HG02642 (cell line): ENCODE measurements around the gene SLC12A4.
A peak's percentile ranks its signal among the peaks of the same experiment; 100 is the strongest.
"Not testable (repeated sequence)": the region's sequence is repeated elsewhere in the genome, so short reads cannot be mapped to it uniquely, and the experiment has no call there.

Experiments used
- ATAC-seq: cut with Tn5 transposase; IDR thresholded peaks from one replicate; pipeline ENCODE4 v1.9.1; 2021; ENCODE audit warnings: mild to moderate bottlenecking; ENCODE audit not compliant: unreplicated experiment, poor library complexity

The SLC12A4 gene

DNA sequence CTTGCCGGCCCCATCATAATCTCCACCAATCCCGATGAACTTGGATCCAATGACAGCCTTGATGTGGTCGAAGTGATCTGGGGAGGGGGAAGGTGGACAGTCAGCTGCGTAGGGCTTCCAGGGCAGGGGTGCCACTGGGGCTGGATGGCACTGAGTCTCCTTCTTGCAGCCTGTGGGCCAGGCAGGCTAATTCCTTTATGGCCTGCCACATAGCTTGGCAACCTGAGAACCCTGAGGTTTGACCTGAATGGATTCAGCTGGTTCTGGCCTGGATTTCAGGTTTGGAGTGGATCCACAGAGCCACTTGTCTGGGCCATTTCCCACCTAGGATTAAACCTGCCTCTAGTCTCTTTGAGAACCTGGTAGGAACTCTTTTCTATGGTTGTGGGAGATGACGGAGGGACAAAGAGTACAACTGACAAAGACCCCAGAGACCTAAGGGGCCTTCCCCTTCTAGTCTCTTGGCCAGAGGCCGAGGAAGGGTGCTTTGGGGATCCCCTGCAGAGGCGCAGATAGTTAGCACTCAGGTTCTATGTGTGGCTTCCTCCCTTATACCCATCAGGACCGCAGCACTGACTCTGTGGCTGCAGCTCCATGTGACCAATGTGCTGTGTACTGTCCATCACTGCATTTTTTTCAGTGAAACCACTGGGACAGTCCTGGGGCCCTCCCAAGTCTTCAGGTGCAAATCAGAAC is 21.0 kb upstream of the SLC12A4 start:
- no peak for ATAC-seq

DNA sequence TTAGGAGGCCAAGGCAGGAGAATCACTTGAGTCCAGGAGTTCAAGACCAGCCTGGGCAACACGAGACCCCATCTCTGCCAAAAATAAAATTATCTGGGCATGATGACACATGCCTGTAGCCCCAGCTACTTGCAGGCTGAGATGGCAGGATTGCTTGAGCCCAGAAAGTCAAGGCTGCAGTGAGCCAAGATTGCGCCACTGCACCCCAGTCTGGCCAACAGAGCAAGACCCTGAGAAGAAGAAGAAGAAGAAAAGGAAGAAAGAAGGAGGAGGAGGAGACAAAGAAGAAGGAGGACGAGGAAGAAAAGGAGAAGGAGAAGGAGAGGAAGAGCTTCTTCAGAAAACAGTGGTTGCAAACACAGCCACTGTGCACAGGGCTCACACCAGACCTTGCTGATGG is 20.2 kb upstream of the SLC12A4 start:
- ATAC-seq: no peak

DNA sequence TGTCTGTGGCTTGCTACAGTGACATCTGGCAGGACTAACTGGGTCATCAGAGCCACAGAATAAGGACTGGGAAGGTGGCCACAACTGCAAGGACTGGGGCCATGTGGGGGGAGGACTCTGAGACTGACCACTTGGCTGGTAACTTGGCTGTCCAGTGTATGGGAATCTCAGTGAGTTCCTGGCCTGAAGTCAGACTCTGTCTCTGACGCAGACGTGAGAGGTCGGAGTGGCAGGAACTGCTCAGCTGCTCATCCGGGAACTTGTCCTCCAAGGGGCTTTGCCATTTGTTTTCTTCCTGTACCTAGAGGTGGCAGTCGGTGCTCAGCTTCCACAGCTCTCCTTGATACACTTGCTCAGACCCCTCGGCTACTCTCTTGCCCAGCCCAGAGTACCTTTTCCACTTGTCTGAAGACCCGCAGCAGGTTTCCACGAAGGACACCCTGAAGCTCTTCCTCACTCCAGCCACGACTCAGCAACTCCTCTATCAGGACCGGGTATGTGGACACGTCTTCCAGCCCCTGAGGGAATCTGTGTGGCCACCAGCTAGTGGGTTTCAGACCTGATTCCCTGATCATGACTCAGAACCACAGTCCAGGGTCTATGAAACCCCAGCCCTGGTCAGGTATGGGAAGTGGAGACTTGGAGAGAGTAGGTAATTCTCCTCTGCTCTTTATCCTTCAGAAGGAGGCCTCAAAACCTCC is 19.2 kb upstream of the SLC12A4 start:
- ATAC-seq: no peak

DNA sequence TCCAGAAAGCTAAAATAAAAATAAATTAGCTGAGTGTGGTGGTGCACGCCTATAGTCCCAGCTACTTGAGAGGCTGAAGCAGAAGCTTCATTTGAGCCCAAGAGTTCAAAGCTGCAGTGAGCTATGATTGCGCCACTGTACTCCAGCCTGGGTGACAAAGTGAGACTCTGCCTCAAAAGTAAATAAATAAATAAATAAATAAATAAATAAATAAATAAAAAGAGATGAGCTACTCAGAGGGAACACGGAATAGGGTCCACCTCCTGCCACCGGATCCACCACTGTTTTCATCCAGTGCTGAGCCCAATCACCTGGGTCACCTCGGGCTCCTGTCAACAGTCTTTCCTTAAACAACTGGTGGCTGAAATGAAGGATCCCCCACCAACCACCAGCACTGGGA is 18.5 kb upstream of the SLC12A4 start:
- ATAC-seq: no peak

DNA sequence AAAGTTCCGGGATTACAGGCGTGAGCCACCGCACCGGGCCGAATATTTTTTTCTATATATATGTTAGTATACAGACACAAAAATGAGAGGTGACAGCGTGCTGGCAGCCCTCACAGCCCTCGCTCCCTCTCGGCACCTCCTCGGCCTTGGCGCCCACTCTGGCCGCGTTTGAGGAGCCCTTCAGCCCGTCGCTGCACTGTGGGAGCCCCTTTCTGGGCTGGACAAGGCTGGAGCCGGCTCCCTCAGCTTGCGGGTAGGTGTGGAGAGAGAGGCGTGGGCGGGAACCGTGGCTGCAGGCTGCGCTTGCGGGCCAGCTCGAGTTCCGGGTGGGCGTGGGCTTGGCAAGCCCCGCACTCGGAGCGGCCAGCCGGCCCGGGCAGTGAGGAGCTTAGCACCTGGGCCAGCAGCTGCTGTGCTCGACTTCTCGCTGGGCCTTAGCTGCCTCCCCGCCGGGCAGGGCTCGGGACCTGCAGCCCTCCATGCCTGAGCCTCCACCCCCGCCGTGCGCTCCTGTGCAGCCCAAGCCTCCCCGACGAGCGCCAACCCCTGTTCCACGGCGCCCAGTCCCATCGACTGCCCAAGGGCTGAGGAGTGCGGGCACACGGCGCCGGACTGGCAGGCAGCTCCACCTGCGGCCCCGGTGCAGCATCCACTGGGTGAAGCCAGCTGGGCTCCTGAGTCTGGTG is 13.7 kb upstream of the SLC12A4 start:
- ATAC-seq: no peak

DNA sequence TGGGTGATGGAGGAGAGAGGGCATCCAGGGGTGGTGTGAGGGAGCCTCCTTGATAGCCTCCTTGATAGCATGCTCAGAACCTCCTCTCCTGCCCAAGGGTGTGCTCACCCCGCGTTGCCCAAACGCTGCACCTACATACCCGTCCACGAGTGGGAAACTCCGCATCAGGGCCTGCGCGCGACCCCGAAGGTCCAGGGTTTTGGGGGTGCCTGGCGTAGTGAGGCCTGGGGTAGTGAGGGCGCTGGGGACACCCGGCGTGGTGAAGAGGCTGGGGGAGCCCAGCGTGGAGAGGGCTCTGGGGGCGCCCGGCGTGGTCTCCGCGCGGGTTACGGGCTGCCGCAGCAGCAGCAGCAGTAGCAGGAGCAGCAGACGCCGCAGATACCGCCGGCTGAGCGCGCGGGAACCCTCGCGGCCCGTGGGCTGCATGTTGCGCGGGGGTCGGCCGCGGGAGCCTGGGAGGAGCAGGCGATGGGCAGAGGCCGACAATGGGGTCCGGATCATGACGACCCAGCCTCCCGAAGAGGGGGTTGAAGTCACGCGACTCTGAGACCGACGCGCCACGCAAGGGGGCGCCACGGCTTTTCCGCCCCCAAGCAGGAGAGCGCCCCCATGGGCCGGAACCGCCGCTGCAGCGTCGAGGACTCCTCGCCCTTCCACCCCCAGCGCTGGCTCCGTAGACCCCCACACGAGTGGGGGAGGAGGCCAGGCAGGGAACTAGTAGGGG is 11.7 kb upstream of the SLC12A4 start, which contains the start of gene DPEP3:
Gene DPEP3 (minus strand): TSS at position 545 of the 724 bp plus-strand sequence. CDS start 119 bp downstream, at position 426.
- ATAC-seq: no peak

DNA sequence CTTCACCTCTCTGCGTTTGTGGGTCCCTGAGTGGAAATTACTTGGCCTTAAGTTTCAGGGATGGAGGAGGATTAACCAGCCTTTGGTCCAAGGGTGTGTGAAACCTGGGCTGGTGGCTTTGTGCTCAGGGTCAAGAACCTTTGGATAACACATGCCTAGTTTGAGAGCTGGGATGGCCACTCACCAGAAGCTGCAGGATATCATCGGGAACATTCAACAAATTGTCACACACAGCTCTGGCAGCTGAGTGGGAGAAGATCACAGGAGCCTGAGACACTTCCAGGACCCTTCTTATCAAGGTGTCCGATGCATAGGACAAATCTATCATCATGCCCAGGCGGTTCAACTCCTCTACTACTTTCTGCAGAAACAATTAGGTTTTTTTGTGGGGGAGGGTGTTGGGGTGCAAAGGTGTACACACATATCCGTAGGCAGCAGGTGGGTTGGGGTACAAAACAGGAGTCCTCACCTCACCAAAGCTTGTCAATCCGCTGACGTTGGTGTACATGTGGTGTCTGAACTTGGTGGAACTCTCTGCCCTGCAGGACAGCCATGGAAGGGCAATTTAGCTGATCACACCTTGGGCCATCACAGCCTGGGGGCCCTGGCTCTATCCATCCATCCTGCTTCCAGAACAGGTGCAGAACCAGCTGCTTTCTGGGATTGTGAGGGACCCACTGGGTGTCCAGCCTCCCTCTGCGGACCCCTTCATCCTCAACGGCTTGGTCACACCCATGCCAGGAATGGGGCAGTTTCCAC is 9.2 kb upstream of the SLC12A4 start:
- ATAC-seq: no peak

DNA sequence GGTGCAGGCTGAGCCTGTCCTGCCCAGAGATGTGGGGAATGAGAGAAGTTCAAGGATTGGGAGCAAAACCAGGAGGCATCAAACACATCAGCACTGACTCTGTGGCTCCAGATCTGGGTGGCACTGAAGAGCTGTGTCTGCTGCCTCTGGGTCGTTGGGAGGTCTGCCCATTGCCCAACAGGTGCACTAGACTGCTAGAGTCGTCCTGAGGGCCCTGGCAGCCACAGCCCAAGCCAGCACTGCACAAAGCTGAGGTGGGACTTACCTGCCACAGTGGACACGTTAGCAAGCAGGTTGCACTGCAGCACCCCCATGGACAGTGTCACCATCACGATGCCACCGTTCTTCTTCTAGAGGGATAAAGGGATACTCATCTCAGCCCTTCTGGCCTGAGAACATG is 8.6 kb upstream of the SLC12A4 start:
- ATAC-seq: no peak

DNA sequence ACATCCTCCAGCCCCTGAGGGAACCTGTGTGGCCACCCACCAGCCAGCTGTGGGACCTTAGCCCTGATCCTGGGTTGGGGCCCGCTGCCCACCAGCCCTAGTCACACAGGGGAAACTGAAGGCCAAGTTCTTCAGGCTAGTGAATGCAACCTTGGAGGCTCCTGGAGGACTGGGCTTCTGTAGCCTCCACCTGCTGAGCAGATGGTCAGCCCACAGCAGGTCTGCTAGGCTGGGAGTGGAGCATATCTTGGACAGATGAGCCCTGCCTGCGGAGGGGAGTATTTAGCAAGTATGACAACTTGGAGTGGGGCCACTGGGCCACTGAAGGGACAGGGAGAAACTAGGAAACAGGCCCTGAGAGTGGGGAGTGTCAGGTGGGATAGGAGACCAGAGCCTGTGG is 7.8 kb upstream of the SLC12A4 start:
- ATAC-seq: no peak

DNA sequence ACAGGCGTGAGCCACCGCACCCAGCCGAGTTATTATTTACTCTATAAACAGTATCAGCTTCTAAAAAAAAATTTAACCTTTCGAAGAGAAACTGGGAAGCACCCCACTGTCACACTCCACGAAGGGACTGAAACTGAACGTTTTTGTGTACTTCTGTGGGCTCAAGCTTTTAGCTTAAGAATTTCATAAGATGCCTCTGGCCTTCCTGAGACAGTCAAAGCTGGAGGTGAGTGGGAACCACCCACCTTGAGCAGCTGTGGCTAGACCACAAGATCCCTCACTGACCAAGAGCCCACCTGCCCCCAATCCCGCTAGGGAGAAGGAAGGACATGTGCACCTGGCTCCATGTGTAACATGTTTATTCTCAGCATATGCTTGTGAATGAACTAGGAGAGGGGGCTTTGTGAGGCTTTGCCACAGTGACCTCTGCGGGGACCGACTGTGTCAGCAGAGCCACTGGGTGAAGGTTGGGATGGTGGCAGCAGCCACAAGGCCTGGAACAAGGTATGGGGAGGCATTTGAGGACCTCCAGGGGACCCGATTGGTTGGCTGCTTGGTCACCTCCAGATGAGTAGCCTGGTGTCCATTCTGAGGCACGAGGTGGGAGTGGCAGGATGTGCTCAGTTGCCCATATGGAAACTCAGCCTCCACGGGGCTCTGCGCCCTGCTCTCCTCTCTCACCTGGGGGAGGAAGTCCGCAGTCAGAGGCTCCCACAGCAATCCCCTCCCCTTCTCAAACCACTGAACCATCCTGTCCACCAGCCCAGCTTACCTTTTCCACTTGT is 7.1 kb upstream of the SLC12A4 start:
- ATAC-seq: no peak

DNA sequence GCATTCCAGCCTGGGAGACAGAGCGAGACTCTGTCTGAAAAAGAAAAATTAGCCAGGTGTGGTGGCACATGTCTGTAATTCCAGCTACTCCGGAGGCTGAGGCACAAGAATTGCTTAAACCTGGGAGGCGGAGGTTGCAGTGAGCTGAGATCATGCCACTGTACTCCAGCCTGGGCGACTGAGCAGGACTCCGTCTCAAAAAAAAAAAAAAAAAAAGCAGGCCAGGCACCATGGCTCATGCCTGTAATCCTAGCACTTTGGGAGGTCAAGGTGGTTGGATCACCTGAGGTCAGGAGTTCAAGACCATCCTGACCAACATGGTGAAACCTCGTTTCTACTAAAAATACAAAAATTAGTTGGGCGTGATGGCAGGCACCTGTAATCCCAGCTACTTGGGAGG is 3.8 kb upstream of the SLC12A4 start:
- not testable (repeated sequence) for ATAC-seq

DNA sequence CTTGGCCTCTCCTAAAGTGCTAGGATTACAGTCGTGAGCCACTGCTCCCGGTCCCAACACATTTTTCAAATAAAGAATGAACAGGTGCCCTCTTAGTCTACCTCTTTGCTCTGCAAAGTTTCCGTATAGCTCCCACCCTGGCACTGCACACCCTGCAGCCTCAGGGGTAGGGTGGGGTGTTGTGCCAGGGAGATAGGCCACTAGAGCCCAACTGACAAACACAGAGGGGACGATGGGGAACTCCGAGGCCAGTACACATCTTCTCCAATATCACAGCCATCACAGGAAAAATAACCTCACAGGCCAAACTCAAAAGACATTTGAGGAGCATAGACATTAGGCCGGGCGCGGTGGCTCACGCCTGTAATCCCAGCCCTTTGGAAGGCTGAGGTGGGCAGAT is 2.7 kb upstream of the SLC12A4 start:
- no peak for ATAC-seq

DNA sequence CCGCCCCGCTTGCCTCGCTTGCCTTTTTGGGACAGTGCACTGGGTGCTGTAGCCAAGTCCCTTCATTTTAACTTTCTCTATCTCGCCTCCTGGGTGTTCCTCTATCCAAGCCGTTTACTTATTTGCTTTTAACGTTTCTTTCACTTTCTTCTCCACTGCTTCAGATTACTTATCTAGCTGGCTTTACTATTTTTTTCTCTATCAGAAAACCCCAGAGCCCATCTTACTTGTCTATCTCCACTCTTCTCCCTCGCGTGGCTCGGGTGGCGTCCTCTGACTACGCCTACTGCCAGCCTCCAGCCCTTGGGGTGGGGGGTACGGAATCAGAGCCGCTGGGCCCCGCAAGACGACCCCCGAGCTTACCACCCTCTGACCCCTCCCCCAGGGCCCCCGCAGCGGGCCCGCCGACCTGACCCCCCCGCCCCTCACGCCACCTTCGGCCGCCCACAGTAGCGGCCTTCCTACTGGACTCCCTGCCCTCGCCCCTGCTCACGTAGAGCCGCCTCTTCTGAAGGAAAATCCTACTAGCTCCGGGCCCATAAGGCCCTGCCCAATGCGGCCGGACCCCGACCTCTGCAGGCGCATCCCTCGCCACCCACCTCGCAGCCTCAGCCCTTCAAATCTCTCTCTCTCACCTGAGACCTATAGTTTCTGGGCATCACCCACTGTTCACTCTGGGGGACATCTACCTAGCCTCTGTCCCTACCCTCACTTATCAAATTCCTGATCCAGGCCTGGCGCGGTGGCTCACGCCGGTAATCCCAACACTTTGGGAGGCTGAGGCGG is 1.0 kb upstream of the SLC12A4 start:
- no peak for ATAC-seq

DNA sequence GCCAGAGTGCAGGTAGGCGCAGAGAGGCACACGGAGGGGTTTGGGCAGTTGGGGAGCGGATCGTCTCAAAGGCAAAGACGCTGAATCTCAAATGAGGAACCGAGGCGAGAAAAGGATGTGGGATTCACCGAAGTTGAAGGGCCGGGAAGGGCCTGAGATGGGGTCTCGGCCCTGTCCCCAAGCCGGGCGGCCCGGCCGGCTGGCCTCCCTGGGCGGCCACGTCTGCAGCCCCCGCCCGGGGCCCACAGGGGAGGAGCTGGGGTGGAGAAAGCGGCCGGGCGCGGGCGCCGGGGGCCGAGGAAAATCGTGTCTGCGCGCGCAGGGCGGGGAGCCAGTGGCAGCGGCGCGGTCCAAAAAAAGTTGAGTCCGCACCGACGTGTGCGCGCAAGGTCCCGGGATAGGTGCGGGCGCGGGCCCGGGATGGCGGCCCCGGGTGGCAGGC is 458 bp downstream of the SLC12A4 start:
- ATAC-seq: peak; percentile 37

DNA sequence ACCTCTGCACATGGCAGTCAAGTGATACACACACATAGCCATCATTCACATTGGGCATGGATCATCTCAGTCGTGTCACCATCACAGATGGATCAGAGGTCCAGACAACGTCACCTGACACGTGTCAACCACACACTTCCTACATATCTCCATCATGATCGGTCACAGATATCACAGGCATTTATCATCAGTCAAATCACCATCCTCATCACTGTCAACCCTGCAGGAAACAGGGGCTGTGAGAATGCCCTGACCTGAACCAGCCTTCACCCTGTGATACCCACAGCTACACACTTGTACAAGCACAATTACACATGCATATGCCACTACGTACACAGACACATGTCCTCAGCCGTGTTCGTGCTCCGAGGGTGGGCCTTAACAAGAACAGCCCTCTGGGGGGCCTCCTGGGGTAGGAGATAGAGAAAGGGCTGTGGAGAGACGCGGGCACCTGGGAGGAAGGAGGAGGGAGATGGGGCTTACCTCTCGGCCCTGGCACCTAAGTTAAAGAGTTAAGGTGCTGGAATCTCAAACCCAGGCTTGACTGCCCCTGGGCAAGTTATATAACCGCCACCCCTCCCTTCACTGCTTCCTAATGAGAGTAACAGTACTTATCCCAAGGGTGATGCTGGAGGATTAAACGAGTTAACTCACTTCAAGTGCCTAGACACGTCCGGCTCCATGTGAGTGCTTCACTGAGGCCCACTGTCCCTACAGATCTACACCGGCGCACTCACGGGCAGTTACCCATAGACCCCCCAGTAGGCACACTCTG is 1.1 kb downstream of the SLC12A4 start:
- ATAC-seq: no peak

DNA sequence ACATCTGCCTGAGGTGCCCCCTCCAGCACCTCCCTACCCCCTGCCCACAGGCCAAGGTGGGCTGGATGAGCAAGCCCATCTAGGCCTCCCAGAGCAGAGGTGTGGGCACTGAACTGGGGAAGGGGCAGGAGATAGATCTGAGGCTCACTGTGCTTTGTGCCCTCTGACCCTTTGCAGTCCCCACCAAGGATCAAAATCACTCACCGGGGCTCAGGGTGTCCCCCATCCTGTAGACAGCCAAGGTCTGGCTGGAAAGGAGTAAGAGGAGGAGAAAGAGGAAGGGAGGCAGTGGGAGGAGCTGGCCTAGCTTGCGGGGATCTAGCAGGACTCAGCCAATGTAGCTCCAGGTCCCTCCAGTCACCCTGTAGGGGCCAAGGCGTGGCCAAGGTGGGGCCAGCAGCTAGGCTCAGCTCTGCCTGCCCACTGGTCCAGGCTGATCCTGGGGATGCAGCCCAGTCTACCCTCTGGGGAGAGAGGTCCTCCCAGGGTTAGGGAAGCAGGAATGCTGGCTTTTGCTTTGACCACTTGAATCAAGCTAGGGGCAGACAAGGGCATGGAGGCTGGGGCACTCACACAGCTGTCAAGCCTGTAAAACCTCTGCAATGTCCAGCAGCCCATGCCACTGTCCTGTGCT is 1.8 kb downstream of the SLC12A4 start:
- no peak for ATAC-seq
